Thoracic aorta (tissue), 2 donors: ENCODE results near the gene TRIP13. TPM values are rescaled to one million over a fixed set of nuclear protein-coding genes. Genes with fewer than 3 reads are reported as not detected.
"Not testable (repeated sequence)": the region's sequence is repeated elsewhere in the genome, so short reads cannot be mapped to it uniquely, and the experiment has no call there.

Experiments used
- ATAC-seq: fragments of 150-250 bp; one replicate; pipeline ENCODE4 v1.8.0; 2017; ENCODE audit warnings: low read depth; ENCODE audit not compliant: insufficient number of reproducible peaks, low FRiP score
- DNase-seq: peaks from one replicate; pipeline ENCODE4 v3.0.0-alpha.2; 2020; ENCODE audit warnings: low spot score
- H3K27ac ChIP-seq, 2 donors: fragments of 200-600 bp; sonication (generic); 1 replicate in 1 of 2; 2 replicates in 1 of 2; pipeline ENCODE4 v1.5.1; 2016; ENCODE audit warnings: mild to moderate bottlenecking in 2 of 2, moderate library complexity in 2 of 2
- H3K27me3 ChIP-seq: fragments of 200-600 bp; sonication (generic); replicated peaks from 2 replicates; pipeline ENCODE4 v1.6.0; 2016; ENCODE audit warnings: mild to moderate bottlenecking; ENCODE audit not compliant: insufficient read depth
- H3K36me3 ChIP-seq: fragments of 200-600 bp; sonication (generic); one replicate; pipeline ENCODE4 v1.5.1; 2016
- H3K4me1 ChIP-seq, 2 donors: fragments of 200-600 bp; sonication (generic); 1 replicate in 1 of 2; 2 replicates in 1 of 2; pipeline versions ENCODE4 v1.5.1 to v1.6.0; 2016; ENCODE audit warnings: low read depth in 2 of 2, mild to moderate bottlenecking in 1 of 2; ENCODE audit not compliant: control insufficient read depth in 1 of 2
- H3K4me3 ChIP-seq: fragments of 200-600 bp; sonication (generic); 2 replicates; pipeline ENCODE4 v1.5.1; 2016; ENCODE audit warnings: mild to moderate bottlenecking
- H3K9me3 ChIP-seq: fragments of 200-600 bp; sonication (generic); 2 replicates; pipeline ENCODE4 v1.5.1; 2016
- total RNA-seq, 2 donors: library from RNA; depleted of rRNA; stranded (reverse); fragments of >200 nt; gene quantifications; one replicate each; pipeline versions ENCODE4 v1.1.0 to v1.2.3, GENCODE V29; 2016
- TF ChIP-seq, protein P1 (sequence below): fragments of 200-600 bp; sonication (generic); IDR thresholded peaks from one replicate; pipeline ENCODE4 v1.5.1; 2019; ENCODE audit warnings: antibody characterized with exemption

Gene TRIP13
- total RNA-seq, 2 donors from 2014 or later, result 1.6 TPM; not detected in 1

DNA sequence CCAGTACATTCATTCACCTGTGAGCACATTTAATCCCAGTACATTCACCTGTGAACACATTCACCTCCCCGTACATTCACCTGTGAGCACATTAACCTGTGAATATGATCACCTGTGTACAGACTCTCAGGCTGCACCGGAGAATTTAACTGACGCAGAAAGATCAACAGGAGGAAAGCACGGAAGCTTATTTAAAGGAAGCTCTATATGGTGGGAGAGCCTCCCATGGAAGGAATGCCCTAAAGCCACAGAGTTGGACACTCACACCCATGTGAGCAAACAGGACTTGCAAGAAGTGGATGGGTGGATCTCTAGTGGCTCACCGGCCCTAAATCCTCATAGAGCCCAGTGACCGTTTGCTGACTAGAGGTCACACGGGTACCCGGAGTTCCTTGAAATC is 38.2 kb downstream of the TRIP13 start:
- Histone ChIP-seq H3K36me3 (no peaks in the 10 kb centered on the region), H3K9me3 (no peaks in the 10 kb centered on the region), H3K4me1 (peaks cover 3 to 10% of the 10 kb centered on the region in 2 donors), H3K4me3 (no peak overlapping the region), H3K27me3 (no peaks in the 10 kb centered on the region), H3K27ac (no peak overlapping the region)
- ATAC-seq (no peak), DNase-seq (no peak)
- TF ChIP-seq, protein P1, sequence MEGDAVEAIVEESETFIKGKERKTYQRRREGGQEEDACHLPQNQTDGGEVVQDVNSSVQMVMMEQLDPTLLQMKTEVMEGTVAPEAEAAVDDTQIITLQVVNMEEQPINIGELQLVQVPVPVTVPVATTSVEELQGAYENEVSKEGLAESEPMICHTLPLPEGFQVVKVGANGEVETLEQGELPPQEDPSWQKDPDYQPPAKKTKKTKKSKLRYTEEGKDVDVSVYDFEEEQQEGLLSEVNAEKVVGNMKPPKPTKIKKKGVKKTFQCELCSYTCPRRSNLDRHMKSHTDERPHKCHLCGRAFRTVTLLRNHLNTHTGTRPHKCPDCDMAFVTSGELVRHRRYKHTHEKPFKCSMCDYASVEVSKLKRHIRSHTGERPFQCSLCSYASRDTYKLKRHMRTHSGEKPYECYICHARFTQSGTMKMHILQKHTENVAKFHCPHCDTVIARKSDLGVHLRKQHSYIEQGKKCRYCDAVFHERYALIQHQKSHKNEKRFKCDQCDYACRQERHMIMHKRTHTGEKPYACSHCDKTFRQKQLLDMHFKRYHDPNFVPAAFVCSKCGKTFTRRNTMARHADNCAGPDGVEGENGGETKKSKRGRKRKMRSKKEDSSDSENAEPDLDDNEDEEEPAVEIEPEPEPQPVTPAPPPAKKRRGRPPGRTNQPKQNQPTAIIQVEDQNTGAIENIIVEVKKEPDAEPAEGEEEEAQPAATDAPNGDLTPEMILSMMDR, result no peak

DNA sequence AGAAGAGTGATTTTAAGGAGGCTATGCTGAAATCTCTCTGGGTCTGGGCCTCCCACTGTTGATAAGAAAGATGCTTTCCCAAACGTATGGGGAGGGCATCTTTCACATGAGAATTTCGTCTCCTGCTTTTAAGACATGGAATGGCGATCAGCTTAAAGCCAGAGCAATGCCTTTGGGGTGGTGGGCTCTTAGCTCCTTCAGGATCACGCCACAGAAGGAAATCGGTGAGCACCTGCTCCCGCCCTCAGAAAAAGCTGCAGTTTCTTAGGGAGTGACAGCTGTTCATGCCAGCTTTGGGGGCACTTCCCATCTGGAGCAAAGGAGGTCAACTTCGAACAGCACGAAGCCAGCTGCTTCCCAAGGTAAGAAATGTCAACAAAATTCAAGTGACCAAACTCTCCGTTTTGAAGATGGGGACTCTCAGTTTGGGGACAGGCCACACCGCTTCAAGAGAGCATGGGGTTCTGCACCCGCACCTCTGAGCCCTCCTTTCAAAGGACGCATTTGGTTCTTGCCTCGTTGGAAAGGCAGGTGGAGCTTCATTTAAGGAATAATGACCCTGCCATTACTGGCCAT is 39.0 kb downstream of the TRIP13 start:
- no peak for DNase-seq
- no peak for ATAC-seq
- H3K4me1 ChIP-seq, result peaks cover 0 to 4% of the 10 kb centered on the region in 2 donors
- TF ChIP-seq, protein P1, result no peak
- H3K9me3 ChIP-seq, result no peaks in the 10 kb centered on the region
- no peaks in the 10 kb centered on the region for H3K27me3 ChIP-seq
- no peak overlapping the region for H3K4me3 ChIP-seq
- H3K27ac ChIP-seq, result no peak overlapping the region
- H3K36me3 ChIP-seq, result no peaks in the 10 kb centered on the region

DNA sequence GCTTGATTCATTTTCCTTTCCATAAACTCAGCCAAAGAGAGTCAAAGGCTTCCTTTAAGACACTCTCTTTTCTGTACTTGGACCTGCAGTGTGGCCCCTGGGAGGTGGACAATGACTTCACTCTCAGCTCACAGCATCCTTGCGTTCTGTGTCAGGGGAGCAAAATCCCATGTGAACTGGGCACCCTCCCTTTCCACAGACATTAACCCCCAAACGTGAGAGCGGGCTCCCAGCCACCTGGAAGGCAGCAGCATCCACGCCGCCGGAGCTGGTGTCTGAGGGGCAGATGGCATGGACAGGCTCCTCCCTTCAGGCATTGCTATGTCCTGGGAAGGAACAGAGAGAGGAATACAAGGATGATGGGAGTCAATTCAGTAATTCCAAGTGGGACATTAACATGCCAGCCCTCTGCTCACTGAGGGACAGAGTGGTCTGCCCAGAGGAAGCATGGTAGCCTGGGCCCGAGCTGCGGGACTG is 39.5 kb downstream of the TRIP13 start:
- no peak overlapping the region for H3K4me3 ChIP-seq
- H3K36me3 ChIP-seq, result no peaks in the 10 kb centered on the region
- ATAC-seq (no peak), DNase-seq (no peak)
- H3K9me3 ChIP-seq, result no peaks in the 10 kb centered on the region
- no peaks in the 10 kb centered on the region for H3K27me3 ChIP-seq
- no peak overlapping the region for H3K27ac ChIP-seq
- TF ChIP-seq, protein P1, result no peak
- H3K4me1 ChIP-seq, result no peaks in the 10 kb centered on the region

DNA sequence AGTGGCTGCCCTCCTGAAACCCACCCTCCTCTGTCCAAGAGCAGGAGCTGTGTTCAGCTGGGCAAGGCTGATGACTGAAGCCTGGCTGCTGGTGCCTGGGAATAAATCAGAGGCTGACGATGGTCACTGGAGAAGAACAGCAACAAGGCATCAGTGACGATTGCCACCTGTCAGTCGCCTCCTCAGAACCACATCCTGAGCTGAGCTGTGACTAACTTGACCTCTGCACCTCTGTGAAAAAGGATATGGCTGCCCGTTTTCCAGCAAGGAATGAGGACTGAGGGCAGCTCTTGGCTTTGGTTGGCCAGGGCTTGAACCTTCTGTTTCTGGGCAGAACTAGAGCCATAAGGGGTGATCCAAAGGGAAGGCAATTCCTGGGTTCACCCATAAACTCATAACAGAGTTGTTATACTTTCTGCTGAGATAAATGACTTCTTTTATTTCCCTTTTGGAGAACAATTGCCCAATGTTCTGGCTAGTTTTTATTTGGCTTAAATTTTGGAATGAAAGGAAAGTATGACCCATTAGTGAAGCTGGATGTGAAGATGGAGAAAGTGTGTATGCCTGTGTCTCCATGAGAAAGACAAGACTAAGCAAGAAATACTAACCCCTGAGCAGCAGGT is 40.1 kb downstream of the TRIP13 start:
- H3K27me3 ChIP-seq, result no peaks in the 10 kb centered on the region
- no peaks in the 10 kb centered on the region for H3K4me1 ChIP-seq
- H3K9me3 ChIP-seq, result no peaks in the 10 kb centered on the region
- H3K4me3 ChIP-seq, result no peak overlapping the region
- no peak overlapping the region for H3K27ac ChIP-seq
- no peaks in the 10 kb centered on the region for H3K36me3 ChIP-seq
- TF ChIP-seq, protein P1, result no peak
- ATAC-seq, result no peak
- DNase-seq, result no peak

DNA sequence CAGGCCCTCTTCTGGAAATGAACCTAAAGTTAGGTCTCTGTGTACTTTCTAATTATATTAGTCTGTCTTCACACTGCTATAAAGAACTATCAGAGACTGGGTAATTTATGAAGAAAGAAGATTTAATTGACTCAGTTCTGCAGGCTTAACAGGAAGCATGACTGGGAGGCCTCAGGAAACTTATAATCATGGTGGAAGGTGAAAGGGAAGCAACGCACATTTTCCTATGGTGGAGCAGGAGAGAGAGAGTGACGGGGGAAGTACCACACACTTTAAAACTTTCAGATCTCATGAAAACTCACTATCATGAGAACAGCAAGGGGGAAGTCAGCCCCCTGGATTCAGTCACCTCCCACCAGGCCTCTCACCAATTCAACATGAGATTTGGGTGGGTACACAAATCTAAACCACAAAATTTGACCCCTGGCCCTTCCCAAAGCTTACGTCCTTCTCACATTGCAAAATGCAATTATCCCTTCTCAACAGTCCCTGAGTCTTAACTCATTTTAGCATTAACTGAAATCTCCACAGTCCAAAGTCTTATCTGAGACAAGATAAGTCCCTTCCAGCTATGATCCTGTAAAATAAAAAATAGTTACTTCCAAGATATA is 40.7 kb downstream of the TRIP13 start:
- H3K27me3 ChIP-seq, result no peaks in the 10 kb centered on the region
- H3K9me3 ChIP-seq, result no peaks in the 10 kb centered on the region
- no peaks in the 10 kb centered on the region for H3K36me3 ChIP-seq
- no peak overlapping the region for H3K27ac ChIP-seq
- ATAC-seq, result no peak
- TF ChIP-seq, protein P1, result no peak
- no peaks in the 10 kb centered on the region for H3K4me1 ChIP-seq
- H3K4me3 ChIP-seq, result no peak overlapping the region
- DNase-seq, result no peak

DNA sequence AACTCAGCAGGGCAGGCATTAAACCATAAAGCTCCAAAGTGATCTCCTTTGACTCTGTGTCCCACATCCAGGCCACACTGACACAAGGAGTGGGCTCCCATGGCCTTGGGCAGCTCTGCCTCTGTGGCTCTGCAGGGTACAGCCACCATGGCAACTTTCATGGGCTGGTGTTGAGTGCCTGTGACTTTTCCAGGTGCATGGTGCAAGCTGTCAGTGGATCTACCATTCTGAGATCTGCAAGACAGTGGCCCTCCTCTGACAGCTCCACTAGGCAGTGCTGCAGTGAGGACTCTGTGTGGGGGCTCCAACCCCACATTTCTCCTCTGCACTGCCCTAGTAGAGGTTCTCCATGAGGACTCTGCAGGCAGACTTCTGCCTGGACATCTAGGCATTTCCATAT is 41.3 kb downstream of the TRIP13 start:
- not testable (repeated sequence) for H3K27me3 ChIP-seq, H3K9me3 ChIP-seq, ATAC-seq, H3K4me1 ChIP-seq, DNase-seq, H3K36me3 ChIP-seq, H3K4me3 ChIP-seq, H3K27ac ChIP-seq

DNA sequence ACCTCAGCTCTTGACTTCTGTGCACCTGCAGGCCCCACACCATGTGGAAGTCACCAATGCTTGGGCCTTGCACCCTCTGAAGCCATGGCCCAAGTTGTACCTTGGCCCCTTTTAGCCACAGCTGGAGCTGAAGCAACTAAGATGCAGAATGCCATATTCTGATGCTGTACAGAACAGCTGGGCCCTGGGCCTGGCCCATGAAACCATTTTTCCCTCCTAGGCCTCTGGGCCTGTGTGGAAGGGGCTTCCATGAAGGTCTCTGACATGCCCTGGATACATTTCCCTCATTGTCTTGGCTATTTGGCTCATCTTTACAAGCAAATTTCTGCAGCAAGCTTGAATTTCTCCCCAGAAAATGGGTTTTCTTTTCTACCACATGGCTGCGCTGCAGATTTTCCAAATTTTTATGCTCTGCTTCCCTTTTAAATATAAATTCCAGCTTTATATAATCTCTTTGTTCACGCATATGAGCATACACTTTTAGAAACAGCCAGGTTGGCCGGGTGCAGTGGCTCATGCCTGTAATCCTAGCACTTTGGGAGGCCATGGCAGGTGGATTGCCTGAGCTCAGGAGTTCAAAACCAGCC is 41.8 kb downstream of the TRIP13 start:
- H3K27ac ChIP-seq, DNase-seq, H3K4me1 ChIP-seq, H3K9me3 ChIP-seq, H3K27me3 ChIP-seq, H3K4me3 ChIP-seq, ATAC-seq, H3K36me3 ChIP-seq: not testable (repeated sequence)
